Endothelial cell (in vitro differentiated cells): ENCODE results near the gene TNFAIP3. TPM values are rescaled to one million over a fixed set of nuclear protein-coding genes. Genes with fewer than 3 reads are reported as not detected.
"Not testable (repeated sequence)": the region's sequence is repeated elsewhere in the genome, so short reads cannot be mapped to it uniquely, and the experiment has no call there.

Experiments
- DNase-seq: peaks from one replicate; pipeline ENCODE4 v3.0.0; 2021; ENCODE audit warnings: low spot score
- H3K27ac Mint-ChIP-seq: one replicate; pipeline ENCODE4 v1.8.0; 2021; ENCODE audit warnings: mixed read lengths, inconsistent platforms; ENCODE audit not compliant: unreplicated experiment
- H3K27me3 Mint-ChIP-seq: one replicate; pipeline ENCODE4 v1.8.0; 2021; ENCODE audit warnings: mild to moderate bottlenecking, moderate library complexity, mixed read lengths, inconsistent platforms; ENCODE audit not compliant: unreplicated experiment
- H3K36me3 Mint-ChIP-seq: one replicate; pipeline ENCODE4 v1.8.0; 2021; ENCODE audit warnings: mild to moderate bottlenecking, low read depth, mixed read lengths, inconsistent platforms; ENCODE audit not compliant: unreplicated experiment
- H3K4me1 Mint-ChIP-seq: one replicate; pipeline ENCODE4 v1.8.0; 2021; ENCODE audit warnings: mild to moderate bottlenecking, mixed read lengths, inconsistent platforms; ENCODE audit not compliant: unreplicated experiment
- H3K4me3 Mint-ChIP-seq: one replicate; pipeline ENCODE4 v1.8.0; 2021; ENCODE audit warnings: mild to moderate bottlenecking, mixed read lengths, inconsistent platforms; ENCODE audit not compliant: unreplicated experiment
- H3K9me3 Mint-ChIP-seq: one replicate; pipeline ENCODE4 v1.8.0; 2021; ENCODE audit warnings: mixed read lengths, inconsistent platforms; ENCODE audit not compliant: unreplicated experiment
- CTCF ChIP-seq: fragments of 200-600 bp; sonication (generic); IDR thresholded peaks from one replicate; pipeline ENCODE4 v1.5.0; 2021; ENCODE audit warnings: antibody characterized with exemption; ENCODE audit not compliant: unreplicated experiment
- total RNA-seq: library from RNA; stranded (reverse); fragmentation: NEBNext Ultra II Directional; extraction: Animal tissue kit (Norgen Biotek cat#: 25700); gene quantifications from one replicate; pipeline ENCODE4 v1.2.1, GENCODE V29; 2021; ENCODE audit not compliant: unreplicated experiment

Gene TNFAIP3
- total RNA-seq, 1 donor from 2014 or later: 22.6 TPM

GRCh38 chr6:137893726-137894125, 26.7 kb downstream of the TNFAIP3 start:
- Mint-ChIP-seq H3K36me3 (no peaks in the 10 kb centered on the region), H3K27ac (no peak overlapping the region), H3K4me3 (no peak overlapping the region), H3K27me3 (no peaks in the 10 kb centered on the region), H3K9me3 (no peaks in the 10 kb centered on the region), H3K4me1 (no peaks in the 10 kb centered on the region)
- no peak for DNase-seq
- TF ChIP-seq CTCF: no peak

- DNase-seq, H3K4me1 Mint-ChIP-seq, H3K9me3 Mint-ChIP-seq, H3K36me3 Mint-ChIP-seq, H3K4me3 Mint-ChIP-seq, H3K27ac Mint-ChIP-seq, H3K27me3 Mint-ChIP-seq: not testable (repeated sequence)
Measured at GRCh38 chr6:137894378-137894777, 27.3 kb downstream of the TNFAIP3 start.

- no peaks in the 10 kb centered on the region for H3K4me1 Mint-ChIP-seq
- H3K4me3 Mint-ChIP-seq: no peak overlapping the region
- H3K9me3 Mint-ChIP-seq: no peaks in the 10 kb centered on the region
- H3K27me3 Mint-ChIP-seq: no peaks in the 10 kb centered on the region
- no peak for TF ChIP-seq CTCF
- no peaks in the 10 kb centered on the region for H3K36me3 Mint-ChIP-seq
- H3K27ac Mint-ChIP-seq: no peak overlapping the region
- no peak for DNase-seq
Measured at GRCh38 chr6:137894779-137895385, 27.8 kb downstream of the TNFAIP3 start.

DNA sequence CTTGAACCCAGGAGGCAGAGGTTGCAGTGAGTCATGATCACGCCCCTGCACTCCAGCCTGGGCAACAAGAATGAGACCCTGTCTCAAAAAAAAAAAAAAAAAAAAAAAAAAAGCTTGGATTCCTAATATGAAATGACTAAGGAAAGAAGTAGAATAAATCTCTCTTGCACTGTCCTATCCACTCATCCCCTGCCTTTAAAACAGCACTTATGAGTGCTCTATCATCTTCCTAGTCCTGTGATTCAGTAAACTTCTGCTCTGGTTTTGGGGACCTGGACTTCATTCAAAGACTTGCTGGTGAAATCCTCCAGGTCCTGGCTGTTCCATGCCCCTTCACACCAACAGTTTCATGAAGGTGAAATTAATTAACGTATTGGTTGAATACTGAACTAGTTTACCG, 29.6 kb downstream of the TNFAIP3 start:
- H3K27ac Mint-ChIP-seq: no peak overlapping the region
- no peak for TF ChIP-seq CTCF
- no peaks in the 10 kb centered on the region for H3K27me3 Mint-ChIP-seq
- no peaks in the 10 kb centered on the region for H3K9me3 Mint-ChIP-seq
- no peak for DNase-seq
- no peaks in the 10 kb centered on the region for H3K4me1 Mint-ChIP-seq
- no peak overlapping the region for H3K4me3 Mint-ChIP-seq
- no peaks in the 10 kb centered on the region for H3K36me3 Mint-ChIP-seq

DNA sequence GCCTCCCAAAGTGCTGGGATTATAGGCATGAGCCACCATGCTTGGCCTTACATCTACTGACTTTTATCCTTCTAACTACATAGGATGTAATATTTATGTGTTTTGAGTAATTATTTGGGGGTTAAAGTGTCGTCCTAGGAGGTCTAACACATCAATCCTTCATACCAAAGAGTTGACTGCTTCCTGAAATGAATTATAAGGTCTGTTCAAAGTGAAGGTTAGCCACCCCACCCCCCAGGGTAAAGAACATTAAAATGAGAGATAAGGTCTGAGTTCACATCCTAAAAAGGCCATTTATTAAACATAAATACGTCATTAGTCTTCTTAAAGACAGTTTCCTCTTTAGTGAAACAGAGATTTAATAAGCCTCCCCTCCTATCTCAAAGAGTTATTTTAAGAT, 33.8 kb downstream of the TNFAIP3 start:
- H3K27me3 Mint-ChIP-seq: no peaks in the 10 kb centered on the region
- H3K9me3 Mint-ChIP-seq: no peaks in the 10 kb centered on the region
- no peaks in the 10 kb centered on the region for H3K4me1 Mint-ChIP-seq
- no peak for DNase-seq
- TF ChIP-seq CTCF: no peak
- no peak overlapping the region for H3K4me3 Mint-ChIP-seq
- H3K36me3 Mint-ChIP-seq: no peaks in the 10 kb centered on the region
- H3K27ac Mint-ChIP-seq: no peak overlapping the region

GRCh38 chr6:137901454-137901853, 34.4 kb downstream of the TNFAIP3 start:
- Mint-ChIP-seq H3K9me3 (no peaks in the 10 kb centered on the region), H3K27me3 (no peaks in the 10 kb centered on the region), H3K4me1 (no peaks in the 10 kb centered on the region), H3K36me3 (no peaks in the 10 kb centered on the region), H3K27ac (no peak overlapping the region), H3K4me3 (no peak overlapping the region)
- TF ChIP-seq CTCF: no peak
- DNase-seq: no peak
